Smooth muscle cell of the pulmonary artery (primary cell): ENCODE results near the gene MRPL22. TPM values are rescaled to one million over a fixed set of nuclear protein-coding genes. Genes with fewer than 3 reads are reported as not detected.

ENCODE experiments used
- total RNA-seq: library from RNA; depleted of rRNA; stranded (reverse); fragments of >200 nt; gene quantifications from 2 replicates; pipeline ENCODE4 v1.2.3, GENCODE V29; 2014

The MRPL22 gene
- 12.8 and 14.1 TPM in 2 replicates for total RNA-seq

GRCh38 chr5:154940772-154941620 is at the start of gene MRPL22:
TSS of gene MRPL22 (plus strand) at chr5:154941073. CDS start at chr5:154941111, 38 bp downstream.

GRCh38 chr5:154937718-154938466 is 3.0 kb upstream of the MRPL22 start, which contains the start of gene GEMIN5:
TSS of gene GEMIN5 (minus strand) at chr5:154938211. CDS start at chr5:154938133, 78 bp downstream.

GRCh38 chr5:155013526-155013925 is 72.7 kb downstream of the MRPL22 start, which contains the start of gene KIF4B:
TSS of gene KIF4B (plus strand) at chr5:155013755. CDS start at chr5:155013860, 105 bp downstream.

Other genes starting within 250 kb of the MRPL22 start
- 76.8 and 109 TPM in 2 replicates for gene LARP1, start 185.7 kb upstream of the MRPL22 start, total RNA-seq
- 4.3 and 7.4 TPM in 2 replicates for gene FAXDC2, start 90.5 kb upstream of the MRPL22 start, total RNA-seq
- 55.8 and 79.7 TPM in 2 replicates for gene CNOT8, start 82.4 kb upstream of the MRPL22 start, total RNA-seq
- 16.7 and 20.7 TPM in 2 replicates for gene GEMIN5, start 2.9 kb upstream of the MRPL22 start, total RNA-seq
- gene KIF4B, start 72.7 kb downstream of the MRPL22 start, total RNA-seq, result under 0.01 TPM in 1 of 2 replicates, not detected in the other